ENCODE measurements around the gene B4GALT6. TPM values are rescaled to one million over a fixed set of nuclear protein-coding genes. Genes with fewer than 3 reads are reported as not detected.

Gene B4GALT6
- total RNA-seq, 1 donor from 2014 or later, result 17.7 TPM

- FAIRE-seq, result no peak
Measured at GRCh38 chr18:31664101-31664500, 20.3 kb downstream of the B4GALT6 start.

GRCh38 chr18:31661965-31662364 is 22.4 kb downstream of the B4GALT6 start:
- Histone ChIP-seq H3K4me1 (ENCODE audit: insufficient read depth, low read length) (peaks cover 1% of the 10 kb centered on the region), H3K36me3 (ENCODE audit: insufficient read depth, low read length) (no peaks in the 10 kb centered on the region), H4K20me1 (ENCODE audit: insufficient read depth, low read length) (no peaks in the 10 kb centered on the region), H3K4me2 (ENCODE audit: low read length) (no peak overlapping the region), H3K27ac (ENCODE audit: low read depth, low read length) (no peak overlapping the region), H3K9ac (ENCODE audit: low read length) (no peak overlapping the region), H3K27me3 (ENCODE audit: insufficient read depth, low read length) (no peaks in the 10 kb centered on the region), H3K79me2 (ENCODE audit: insufficient read depth, low read length) (no peaks in the 10 kb centered on the region), H3K9me3 (ENCODE audit: insufficient read depth, low read depth, low read length) (no peaks in the 10 kb centered on the region), H3K4me3 (ENCODE audit: insufficient read depth, low read depth, low read length) (no peak overlapping the region), H2AFZ (ENCODE audit: low read depth, low read length) (no peak overlapping the region)
- Mint-ChIP-seq H3K9me3 (ENCODE audit: unreplicated experiment) (no peaks in the 10 kb centered on the region), H3K36me3 (ENCODE audit: low read depth, unreplicated experiment) (peaks cover 3% of the 10 kb centered on the region), H3K4me3 (ENCODE audit: unreplicated experiment) (no peak overlapping the region), H3K4me1 (ENCODE audit: low read depth, unreplicated experiment) (peaks cover 12% of the 10 kb centered on the region), H3K27ac (ENCODE audit: unreplicated experiment) (no peak overlapping the region), H3K27me3 (ENCODE audit: low read depth, unreplicated experiment) (no peaks in the 10 kb centered on the region)
- FAIRE-seq (no peak), DNase-seq (ENCODE audit: low read depth) (peak; percentile 91)
- TF ChIP-seq EZH2 (IDR thresholded peaks at IDR 0.05; ENCODE audit: insufficient read depth, low read length) (no peak), CTCF (IDR thresholded peaks at IDR 0.05; ENCODE audit: insufficient read depth, low read depth, low read length) (no peak)

More at GRCh38 chr18:31664101-31664500, 20.3 kb downstream of the B4GALT6 start:
- no peaks in the 10 kb centered on the region for H3K27me3 ChIP-seq (ENCODE audit: insufficient read depth, low read length)
- H3K27ac ChIP-seq (ENCODE audit: low read depth, low read length), result no peak overlapping the region
- H3K4me1 ChIP-seq (ENCODE audit: insufficient read depth, low read length), result peaks cover 4% of the 10 kb centered on the region
- H3K27ac Mint-ChIP-seq (ENCODE audit: unreplicated experiment), result no peak overlapping the region
- no peak for DNase-seq (ENCODE audit: low read depth)
- no peaks in the 10 kb centered on the region for H3K9me3 ChIP-seq (ENCODE audit: insufficient read depth, low read depth, low read length)
- no peak overlapping the region for H3K9ac ChIP-seq (ENCODE audit: low read length)
- H3K4me3 Mint-ChIP-seq (ENCODE audit: unreplicated experiment), result no peak overlapping the region
- peaks cover 3% of the 10 kb centered on the region for H3K36me3 Mint-ChIP-seq (ENCODE audit: low read depth, unreplicated experiment)
- no peaks in the 10 kb centered on the region for H3K36me3 ChIP-seq (ENCODE audit: insufficient read depth, low read length)
- no peaks in the 10 kb centered on the region for H3K79me2 ChIP-seq (ENCODE audit: insufficient read depth, low read length)
- TF ChIP-seq CTCF (IDR thresholded peaks at IDR 0.05; ENCODE audit: insufficient read depth, low read depth, low read length) (no peak), EZH2 (IDR thresholded peaks at IDR 0.05; ENCODE audit: insufficient read depth, low read length) (no peak)
- no peaks in the 10 kb centered on the region for H3K27me3 Mint-ChIP-seq (ENCODE audit: low read depth, unreplicated experiment)
- no peak overlapping the region for H2AFZ ChIP-seq (ENCODE audit: low read depth, low read length)
- H4K20me1 ChIP-seq (ENCODE audit: insufficient read depth, low read length), result no peaks in the 10 kb centered on the region
- H3K4me3 ChIP-seq (ENCODE audit: insufficient read depth, low read depth, low read length), result no peak overlapping the region
- peaks cover 12% of the 10 kb centered on the region for H3K4me1 Mint-ChIP-seq (ENCODE audit: low read depth, unreplicated experiment)
- no peak overlapping the region for H3K4me2 ChIP-seq (ENCODE audit: low read length)
- no peaks in the 10 kb centered on the region for H3K9me3 Mint-ChIP-seq (ENCODE audit: unreplicated experiment)

- no peak overlapping the region for H3K4me2 ChIP-seq (ENCODE audit: low read length)
- H2AFZ ChIP-seq (ENCODE audit: low read depth, low read length), result no peak overlapping the region
- no peaks in the 10 kb centered on the region for H3K9me3 ChIP-seq (ENCODE audit: insufficient read depth, low read depth, low read length)
- DNase-seq (ENCODE audit: low read depth), result no peak
- no peak overlapping the region for H3K27ac ChIP-seq (ENCODE audit: low read depth, low read length)
- FAIRE-seq, result no peak
- H3K79me2 ChIP-seq (ENCODE audit: insufficient read depth, low read length), result no peaks in the 10 kb centered on the region
- H4K20me1 ChIP-seq (ENCODE audit: insufficient read depth, low read length), result no peaks in the 10 kb centered on the region
- no peak overlapping the region for H3K9ac ChIP-seq (ENCODE audit: low read length)
- Mint-ChIP-seq H3K9me3 (ENCODE audit: unreplicated experiment) (no peaks in the 10 kb centered on the region), H3K4me1 (ENCODE audit: low read depth, unreplicated experiment) (peaks cover 9% of the 10 kb centered on the region), H3K4me3 (ENCODE audit: unreplicated experiment) (no peak overlapping the region), H3K27ac (ENCODE audit: unreplicated experiment) (no peak overlapping the region), H3K36me3 (ENCODE audit: low read depth, unreplicated experiment) (peaks cover 3% of the 10 kb centered on the region), H3K27me3 (ENCODE audit: low read depth, unreplicated experiment) (no peaks in the 10 kb centered on the region)
- H3K27me3 ChIP-seq (ENCODE audit: insufficient read depth, low read length), result no peaks in the 10 kb centered on the region
- no peak for TF ChIP-seq CTCF (IDR thresholded peaks at IDR 0.05; ENCODE audit: insufficient read depth, low read depth, low read length)
- TF ChIP-seq EZH2 (IDR thresholded peaks at IDR 0.05; ENCODE audit: insufficient read depth, low read length), result no peak
- no peak overlapping the region for H3K4me3 ChIP-seq (ENCODE audit: insufficient read depth, low read depth, low read length)
- H3K36me3 ChIP-seq (ENCODE audit: insufficient read depth, low read length), result no peaks in the 10 kb centered on the region
- H3K4me1 ChIP-seq (ENCODE audit: insufficient read depth, low read length), result no peaks in the 10 kb centered on the region
Measured at GRCh38 chr18:31660763-31661162, 23.6 kb downstream of the B4GALT6 start.
